Endothelial cell of umbilical vein (primary cell): ENCODE results near the gene LPCAT3. TPM values are rescaled to one million over a fixed set of nuclear protein-coding genes. Genes with fewer than 3 reads are reported as not detected.

Experiments
- BruUV-seq: library from RNA; stranded (reverse); fragments of 400-500 nt; replicated peaks from 2 replicates; lab custom pipeline; 2021; lab: Mats Ljungman, UMichigan
- CTCF ChIA-PET: fragments of 300-600, 350-600 bp; sonication (Branson Sonifier 250); formaldehyde crosslinking; loops from one replicate; lab custom pipeline; 2021; ENCODE audit warnings: antibody characterized with exemption, inconsistent platforms; lab: Charles Lee
- POLR2A ChIA-PET: fragments of 300-600, 350-600 bp; sonication (Branson Sonifier 250); formaldehyde crosslinking; loops from one replicate; lab custom pipeline; 2021; ENCODE audit warnings: antibody characterized with exemption, inconsistent platforms; lab: Charles Lee
- DNase-seq: peaks from one replicate; pipeline ENCODE4 v3.0.0-alpha.2; 2011; ENCODE audit warnings: low read depth, low spot score
- FAIRE-seq: peaks from 2 replicates; lab custom pipeline; 2011; peaks lifted over from hg19 to GRCh38; lab: Jason Lieb, UNC
- H2AFZ ChIP-seq: 2 replicates; pipeline ENCODE4 v1.6.0; 2012; ENCODE audit warnings: low read depth, low read length, control low read depth, inconsistent platforms
- H3K27ac ChIP-seq: 2 replicates; pipeline ENCODE4 v1.5.1; 2011; ENCODE audit warnings: low read depth, mild to moderate bottlenecking, control low read depth, low read length, moderate library complexity; ENCODE audit not compliant: insufficient read depth
- H3K27me3 ChIP-seq, 2 experiments: 2 replicates each; pipeline versions ENCODE4 v1.6.0 to v1.6.1; 2011; ENCODE audit warnings: low read length in 2 of 2, mixed read lengths in 1 of 2; ENCODE audit not compliant: control insufficient read depth in 2 of 2, insufficient read depth in 2 of 2
- H3K36me3 ChIP-seq, 2 experiments: 2 replicates in 1 of 2; 3 replicates in 1 of 2; pipeline ENCODE4 v1.5.1; 2011; ENCODE audit warnings: low read length in 2 of 2, mild to moderate bottlenecking in 1 of 2, moderate library complexity in 1 of 2; ENCODE audit not compliant: control insufficient read depth in 2 of 2, insufficient read depth in 2 of 2; ENCODE audit errors: extremely low read depth in 1 of 2
- H3K4me1 ChIP-seq: 3 replicates; pipeline ENCODE4 v1.5.1; 2011; ENCODE audit warnings: mild to moderate bottlenecking, low read length; ENCODE audit not compliant: control insufficient read depth, insufficient read depth; ENCODE audit errors: extremely low read depth
- H3K4me2 ChIP-seq: 2 replicates; pipeline ENCODE4 v1.6.1; 2011; ENCODE audit warnings: low read length, control low read depth, mixed read lengths; ENCODE audit not compliant: insufficient read depth
- H3K4me3 ChIP-seq, 3 experiments: fragments of 200-600 bp in 1 of 3; sonication (generic), shearing (Covaris generic) in 1 of 3; replicated peaks in 1 of 3; 2 replicates each; pipeline ENCODE4 v1.5.1; 2011 to 2016; ENCODE audit warnings: control low read depth in 3 of 3, low read length in 3 of 3, mild to moderate bottlenecking in 2 of 3, inconsistent platforms in 1 of 3, low read depth in 1 of 3, moderate library complexity in 1 of 3; ENCODE audit not compliant: insufficient read depth in 1 of 3
- H3K79me2 ChIP-seq: 2 replicates; pipeline ENCODE4 v1.6.0; 2012; ENCODE audit warnings: low read length, inconsistent platforms; ENCODE audit not compliant: control insufficient read depth, insufficient read depth
- H3K9ac ChIP-seq: replicated peaks from 2 replicates; pipeline ENCODE3; 2011; ENCODE audit warnings: low read length, control low read depth; ENCODE audit not compliant: insufficient read depth; ENCODE audit errors: extremely low read depth
- H3K9me1 ChIP-seq: replicated peaks from 3 replicates; pipeline ENCODE4 v1.6.0; 2011; ENCODE audit warnings: mild to moderate bottlenecking, low read length; ENCODE audit not compliant: control insufficient read depth, insufficient read depth; ENCODE audit errors: extremely low read depth
- H3K9me3 ChIP-seq: replicated peaks from 2 replicates; pipeline ENCODE4 v1.5.1; 2012; ENCODE audit warnings: low read length, inconsistent platforms; ENCODE audit not compliant: control insufficient read depth, insufficient read depth
- H4K20me1 ChIP-seq: replicated peaks from 2 replicates; pipeline ENCODE3; 2011; ENCODE audit warnings: mild to moderate bottlenecking, low read length; ENCODE audit not compliant: control insufficient read depth, insufficient read depth; ENCODE audit errors: extremely low read depth
- CTCF ChIP-seq, 2 donors: IDR thresholded peaks; 1 replicate in 1 of 2; 2 replicates in 1 of 2; pipeline ENCODE4 v1.5.1; 2011; ENCODE audit warnings: low read length in 2 of 2, mild to moderate bottlenecking in 2 of 2, moderate library complexity in 2 of 2, control low read depth in 1 of 2, inconsistent platforms in 1 of 2, low read depth in 1 of 2; ENCODE audit not compliant: insufficient read depth in 1 of 2; ENCODE audit errors: extremely low read depth in 1 of 2
- EZH2 ChIP-seq: IDR thresholded peaks from 2 replicates; pipeline ENCODE4 v1.6.1; 2012; ENCODE audit warnings: borderline replicate concordance, low read depth, mild to moderate bottlenecking, moderate library complexity, low read length, inconsistent platforms; ENCODE audit not compliant: severe bottlenecking
- FOS ChIP-seq: IDR thresholded peaks from 2 replicates; pipeline ENCODE4 v1.6.1; 2011; ENCODE audit warnings: mild to moderate bottlenecking, low read length, moderate library complexity, borderline replicate concordance; ENCODE audit not compliant: insufficient read depth
- GATA2 ChIP-seq: IDR thresholded peaks from 2 replicates; pipeline ENCODE4 v1.7.0; 2011; ENCODE audit warnings: low read depth, mild to moderate bottlenecking, moderate library complexity, mixed read lengths, low read length; ENCODE audit not compliant: insufficient read length, insufficient read depth
- JUN ChIP-seq: IDR thresholded peaks from 2 replicates; pipeline ENCODE4 v1.6.1; 2011; ENCODE audit warnings: borderline replicate concordance, low read depth; ENCODE audit not compliant: insufficient read length, insufficient read depth
- MAX ChIP-seq: IDR thresholded peaks from 2 replicates; pipeline ENCODE4 v1.6.1; 2011; ENCODE audit not compliant: insufficient read depth, insufficient read length
- MYC ChIP-seq: IDR thresholded peaks from one replicate; pipeline ENCODE4 v1.6.1; 2011; ENCODE audit warnings: mild to moderate bottlenecking, low read depth, low read length
- POLR2AphosphoS5 ChIP-seq: IDR thresholded peaks from 2 replicates; pipeline ENCODE4 v1.6.1; 2012; ENCODE audit warnings: low read depth, mild to moderate bottlenecking, control low read depth, low read length, moderate library complexity; ENCODE audit not compliant: insufficient read depth
- dilution Hi-C: fragments of 300-500 bp; cut with MboI; formaldehyde crosslinking; loops from one replicate; pipeline ENCODE4 v1.15.0; 2019; ENCODE audit warnings: low sequenced_read_pairs; ENCODE audit not compliant: extremely low pct_ligation_motif_present
- intact Hi-C: fragments of 100-400 bp; cut with micrococcal nuclease; formaldehyde crosslinking; loops from one replicate; pipeline ENCODE4 v1.10.0; 2022
- polyA plus RNA-seq, 4 experiments: library from polyadenylated mRNA; depleted of rRNA in 3 of 4; stranded (reverse) in 3 of 4; unstranded in 1 of 4; fragments of >200 nt; gene quantifications; 2 replicates each; pipeline versions ENCODE4 v1.2.1 to v1.2.3, GENCODE V29; 2011 to 2012; ENCODE audit warnings: missing spikeins in 1 of 4
- total RNA-seq: library from RNA; stranded (reverse); gene quantifications from 2 replicates; pipeline ENCODE4 v1.2.3, GENCODE V29; 2021

The LPCAT3 gene
- total and polyA plus RNA-seq, 2 donors (not counting 3 experiments of a cell fraction or from before 2014, with no cell fraction given): 29.5 to 36.0 TPM

- FAIRE-seq: no peak
- POLR2A ChIA-PET: no interaction called here
- Histone ChIP-seq H3K4me3 (no peak overlapping the region), H3K27me3 (no peaks in the 10 kb centered on the region), H3K79me2 (peaks cover 16% of the 10 kb centered on the region), H3K4me2 (no peak overlapping the region), H3K4me1 (peaks cover 21% of the 10 kb centered on the region), H3K9me3 (no peaks in the 10 kb centered on the region), H3K36me3 (peaks cover 13 to 30% of the 10 kb centered on the region in 2 experiments), H3K9me1 (no peaks in the 10 kb centered on the region), H2AFZ (no peak overlapping the region), H3K9ac (no peak overlapping the region), H4K20me1 (no peaks in the 10 kb centered on the region), H3K27ac (no peak overlapping the region)
- dilution Hi-C loops: no loop called here
- intact Hi-C loops: no loop called here
- TF ChIP-seq JUN: no peak
- no peak for TF ChIP-seq EZH2
- CTCF ChIA-PET: interaction anchor here (0.8 to 4.0 kb wide), 15 partner anchors 8 to 674 kb away, joined by 3 to 124 read pairs (median 7); partner anchors contain the start of genes C12orf57, RNU7-1 and SPSB2
- no TSS peak for BruUV-seq
- DNase-seq: no peak
These were observed 54.4 kb downstream of the LPCAT3 start for GRCh38 chr12:6963791-6964413.

GRCh38 chr12:6963016-6963731 lies 55.1 kb downstream of the LPCAT3 start:
- no peak overlapping the region for H2AFZ ChIP-seq
- no peak overlapping the region for H3K4me3 ChIP-seq
- peaks cover 18% of the 10 kb centered on the region for H3K4me1 ChIP-seq
- no peak overlapping the region for H3K4me2 ChIP-seq
- no peak overlapping the region for H3K27ac ChIP-seq
- dilution Hi-C loops: no loop called here
- DNase-seq (no peak), FAIRE-seq (no peak)
- no peaks in the 10 kb centered on the region for H3K27me3 ChIP-seq
- ChIA-PET CTCF (interaction anchor here (1.6 to 4.0 kb wide), 7 partner anchors 15 to 128 kb away, joined by 4 to 124 read pairs (median 13); partner anchors contain the start of genes C12orf57, RNU7-1 and SPSB2), POLR2A (no interaction called here)
- no TSS peak for BruUV-seq
- no peaks in the 10 kb centered on the region for H3K9me3 ChIP-seq
- peaks cover 13 to 25% of the 10 kb centered on the region in 2 experiments for H3K36me3 ChIP-seq
- H4K20me1 ChIP-seq: no peaks in the 10 kb centered on the region
- H3K79me2 ChIP-seq: peaks cover 8% of the 10 kb centered on the region
- no peak for TF ChIP-seq JUN
- no peak for TF ChIP-seq MAX
- no peak for TF ChIP-seq MYC
- no peak for TF ChIP-seq GATA2
- no peak for TF ChIP-seq CTCF (IDR thresholded peaks at IDR 0.05; ENCODE audit: extremely low read depth in 1 of 2, insufficient read depth in 1 of 2, low read depth in 1 of 2, low read length in 2 of 2)
- no peak for TF ChIP-seq EZH2
- no peak for TF ChIP-seq POLR2AphosphoS5
- TF ChIP-seq FOS: no peak
- intact Hi-C loops: no loop called here
- H3K9me1 ChIP-seq: no peaks in the 10 kb centered on the region
- no peak overlapping the region for H3K9ac ChIP-seq
